Adrenal gland (tissue), 12 donors: ENCODE data around the gene P3H2. TPM values are rescaled to one million over a fixed set of nuclear protein-coding genes. Genes with fewer than 3 reads are reported as not detected.

Experiments
- DNase-seq, 7 donors: peaks; one replicate each; pipeline ENCODE4 v3.0.0-alpha.2; 2019 to 2020
- H3K27ac ChIP-seq, 5 donors: fragments of 200-600 bp; sonication (generic) in 4 of 5; 1 replicate in 3 of 5; 2 replicates in 2 of 5; pipeline versions ENCODE4 v1.5.1 to v1.8.0; 2016 to 2020; ENCODE audit warnings: mild to moderate bottlenecking in 1 of 5
- H3K27me3 ChIP-seq: fragments of 200-600 bp; 2 replicates; pipeline ENCODE4 v1.8.0; 2021
- H3K36me3 ChIP-seq, 2 donors: fragments of 200-600 bp; replicated peaks in 1 of 2; 1 replicate in 1 of 2; 2 replicates in 1 of 2; pipeline versions ENCODE4 v1.5.1 to v1.8.0; 2018 to 2022
- H3K4me1 ChIP-seq, 2 donors: fragments of 200-600 bp; replicated peaks in 1 of 2; 1 replicate in 1 of 2; 2 replicates in 1 of 2; pipeline versions ENCODE4 v1.5.1 to v1.8.0; 2018 to 2021
- H3K4me3 ChIP-seq, 4 donors: fragments of 200-600 bp; sonication (generic) in 3 of 4; one replicate each; pipeline ENCODE4 v1.5.1; 2016 to 2018
- H3K9me3 ChIP-seq, 3 donors: fragments of 200-600 bp; sonication (generic) in 1 of 3; replicated peaks in 1 of 3; 1 replicate in 2 of 3; 2 replicates in 1 of 3; pipeline versions ENCODE4 v1.5.1 to v1.8.0; 2016 to 2021
- POLR2A ChIP-seq, 2 donors: fragments of 450-650 bp; IDR thresholded peaks; one replicate each; pipeline ENCODE4 v1.6.1; 2017; ENCODE audit warnings: antibody characterized with exemption in 2 of 2, mild to moderate bottlenecking in 2 of 2, moderate library complexity in 1 of 2
- WGBS, 4 donors: extraction: QIAGEN DNeasy Blood & Tissue Kit in 2 of 4; methylation state at CpG; one replicate each; pipeline versions ENCODE4 v1.1.5 to v1.1.7; 2013 to 2017; 5-methylcytosine and 5-hydroxymethylcytosine counted together
- intact Hi-C, 2 donors: fragments of 100-400 bp; cut with DNase I; formaldehyde crosslinking; loops; one replicate each; pipeline versions ENCODE4 v1.14.1 to v1.15.0; 2022 to 2023
- polyA plus RNA-seq, 3 donors: library from polyadenylated mRNA; stranded (reverse); fragments of 200-250 nt in 2 of 3; fragments of 350-450 nt in 1 of 3; fragmentation: Illumina TruSeq in 1 of 3; extraction: RNeasy Lipid Tissue Mini Kit (QIAGEN cat#74804) in 1 of 3; gene quantifications; one replicate each; pipeline ENCODE4 v1.2.3, GENCODE V29; 2013 to 2014
- total RNA-seq, 9 donors: library from RNA; depleted of rRNA in 4 of 9; stranded (reverse); fragments of >200 nt in 4 of 9; fragments of 120-200 nt in 1 of 9; fragmentation: NEBNext Ultra II Directional in 1 of 9; extraction: Animal tissue kit (Norgen Biotek cat#: 25700) in 1 of 9; gene quantifications; one replicate each; pipeline versions ENCODE4 v1.1.0 to v1.2.4, GENCODE V29; 2013 to 2023
- TF ChIP-seq, protein P1 (sequence below), 6 experiments: fragments of 450-650 bp in 4 of 6; fragments of 200-600 bp in 2 of 6; sonication (generic) in 1 of 6; IDR thresholded peaks; 1 replicate in 5 of 6; 2 replicates in 1 of 6; pipeline versions ENCODE4 v1.5.1 to v1.8.0; 2016 to 2021; ENCODE audit warnings: antibody characterized with exemption in 6 of 6, mild to moderate bottlenecking in 2 of 6, moderate library complexity in 1 of 6
- donor health status: healthy with polysubstance abuse.
- donor health status: Bipolar disorder and iron deficiency.
- donor health status: DM: yes; HTN: yes; CAD: no.
- donor health status: DM: no; HTN: no; CAD: no.
- donor health status: DM: no; HTN: no; CAD: no.
- donor health status: DM: yes; HTN: yes; CAD: no.

P3H2 gene
- total and polyA plus RNA-seq, 12 donors: 22.8 to 175 (median 88.1) TPM

- H3K4me1 ChIP-seq: peaks cover 10 to 13% of the 10 kb centered on the region in 2 donors
- intact Hi-C loops: no loop called here
Measured at GRCh38 chr3:190027116-190027515, 93.6 kb downstream of the P3H2 start.

GRCh38 chr3:190026154-190026553, 94.5 kb downstream of the P3H2 start:
- intact Hi-C loops: no loop called here
- Histone ChIP-seq H3K4me3 (no peak overlapping the region), H3K27ac (no peak overlapping the region), H3K27me3 (no peaks in the 10 kb centered on the region), H3K4me1 (peaks cover 6 to 8% of the 10 kb centered on the region in 2 donors), H3K9me3 (no peaks in the 10 kb centered on the region), H3K36me3 (no peaks in the 10 kb centered on the region)
- DNase-seq: no peak
- WGBS, 4 donors: 91 to 92% (median 91%) methylated on average over 6 of the region's 6 CpGs
- TF ChIP-seq POLR2A (IDR thresholded peaks at IDR 0.05): no peak
- TF ChIP-seq, protein P1, sequence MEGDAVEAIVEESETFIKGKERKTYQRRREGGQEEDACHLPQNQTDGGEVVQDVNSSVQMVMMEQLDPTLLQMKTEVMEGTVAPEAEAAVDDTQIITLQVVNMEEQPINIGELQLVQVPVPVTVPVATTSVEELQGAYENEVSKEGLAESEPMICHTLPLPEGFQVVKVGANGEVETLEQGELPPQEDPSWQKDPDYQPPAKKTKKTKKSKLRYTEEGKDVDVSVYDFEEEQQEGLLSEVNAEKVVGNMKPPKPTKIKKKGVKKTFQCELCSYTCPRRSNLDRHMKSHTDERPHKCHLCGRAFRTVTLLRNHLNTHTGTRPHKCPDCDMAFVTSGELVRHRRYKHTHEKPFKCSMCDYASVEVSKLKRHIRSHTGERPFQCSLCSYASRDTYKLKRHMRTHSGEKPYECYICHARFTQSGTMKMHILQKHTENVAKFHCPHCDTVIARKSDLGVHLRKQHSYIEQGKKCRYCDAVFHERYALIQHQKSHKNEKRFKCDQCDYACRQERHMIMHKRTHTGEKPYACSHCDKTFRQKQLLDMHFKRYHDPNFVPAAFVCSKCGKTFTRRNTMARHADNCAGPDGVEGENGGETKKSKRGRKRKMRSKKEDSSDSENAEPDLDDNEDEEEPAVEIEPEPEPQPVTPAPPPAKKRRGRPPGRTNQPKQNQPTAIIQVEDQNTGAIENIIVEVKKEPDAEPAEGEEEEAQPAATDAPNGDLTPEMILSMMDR (IDR thresholded peaks at IDR 0.05): no peak

More at GRCh38 chr3:190027116-190027515, 93.6 kb downstream of the P3H2 start:
- H3K27me3 ChIP-seq: no peaks in the 10 kb centered on the region
- H3K9me3 ChIP-seq: no peaks in the 10 kb centered on the region
- H3K36me3 ChIP-seq: no peaks in the 10 kb centered on the region
- 90 to 96% (median 94%) methylated on average over 3 of the region's 3 CpGs for WGBS, 4 donors
- DNase-seq: no peak
- TF ChIP-seq POLR2A (IDR thresholded peaks at IDR 0.05): no peak
- TF ChIP-seq, protein P1 (IDR thresholded peaks at IDR 0.05): no peak
- no peak overlapping the region for H3K4me3 ChIP-seq
- H3K27ac ChIP-seq: no peak overlapping the region

DNA sequence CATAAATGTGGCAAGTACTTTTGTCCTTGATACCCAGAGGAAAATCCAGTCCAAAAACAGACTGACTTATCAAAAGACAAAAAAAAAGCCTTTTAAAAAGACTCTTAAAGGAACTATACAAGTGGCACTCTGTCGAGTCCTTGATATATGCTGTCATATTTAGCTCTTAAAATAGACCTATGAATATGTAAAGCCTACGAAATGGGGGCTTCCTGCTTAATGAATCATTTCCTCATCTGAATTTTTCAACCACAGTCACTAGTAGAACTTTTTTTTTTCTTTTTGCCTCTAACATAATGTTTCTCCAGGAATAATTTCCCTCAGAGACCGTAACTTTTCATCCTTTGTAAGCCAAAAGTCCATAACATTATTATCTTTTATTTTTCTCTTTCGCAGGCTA, 95.8 kb downstream of the P3H2 start:
- WGBS, 4 donors: 47 to 53% (median 51%) methylated on average over 4 of the region's 4 CpGs
- intact Hi-C loops: no loop called here
- no peaks in the 10 kb centered on the region for H3K27me3 ChIP-seq
- TF ChIP-seq, protein P1 (IDR thresholded peaks at IDR 0.05): no peak
- TF ChIP-seq POLR2A (IDR thresholded peaks at IDR 0.05): no peak
- no peaks in the 10 kb centered on the region for H3K36me3 ChIP-seq
- no peak overlapping the region for H3K4me3 ChIP-seq
- no peak overlapping the region for H3K27ac ChIP-seq
- no peak for DNase-seq
- no peaks in the 10 kb centered on the region for H3K9me3 ChIP-seq
- peaks cover 0 to 8% of the 10 kb centered on the region in 2 donors for H3K4me1 ChIP-seq

GRCh38 chr3:190019844-190020243, 100.9 kb downstream of the P3H2 start:
- WGBS, 4 donors: 50 to 100% (median 65%) methylated on average over 2 of the region's 2 CpGs
- Histone ChIP-seq H3K27ac (no peak overlapping the region), H3K27me3 (no peaks in the 10 kb centered on the region), H3K4me1 (peaks cover 0 to 14% of the 10 kb centered on the region in 2 donors), H3K9me3 (no peaks in the 10 kb centered on the region), H3K4me3 (no peak overlapping the region), H3K36me3 (no peaks in the 10 kb centered on the region)
- intact Hi-C loops: loop anchor here in 1 of 2 donors (10.0 kb wide), 1 partner anchor 185 kb away; no protein-coding TSS in a partner anchor
- DNase-seq: no peak
- TF ChIP-seq, protein P1 (IDR thresholded peaks at IDR 0.05): no peak
- no peak for TF ChIP-seq POLR2A (IDR thresholded peaks at IDR 0.05)
